GM19372 (cell line): Measurements from ENCODE around the gene SOAT1.

Source experiments
- ATAC-seq: cut with Tn5 transposase; IDR thresholded peaks from one replicate; pipeline ENCODE4 v1.9.1; 2021; ENCODE audit warnings: mild to moderate bottlenecking, low read depth, moderate library complexity; ENCODE audit not compliant: unreplicated experiment

Gene SOAT1

GRCh38 chr1:179303200-179303785 lies 9.7 kb downstream of the SOAT1 start:
- ATAC-seq, result no peak

- ATAC-seq, result no peak
Observed at GRCh38 chr1:179305450-179305849, 11.9 kb downstream of the SOAT1 start.

DNA sequence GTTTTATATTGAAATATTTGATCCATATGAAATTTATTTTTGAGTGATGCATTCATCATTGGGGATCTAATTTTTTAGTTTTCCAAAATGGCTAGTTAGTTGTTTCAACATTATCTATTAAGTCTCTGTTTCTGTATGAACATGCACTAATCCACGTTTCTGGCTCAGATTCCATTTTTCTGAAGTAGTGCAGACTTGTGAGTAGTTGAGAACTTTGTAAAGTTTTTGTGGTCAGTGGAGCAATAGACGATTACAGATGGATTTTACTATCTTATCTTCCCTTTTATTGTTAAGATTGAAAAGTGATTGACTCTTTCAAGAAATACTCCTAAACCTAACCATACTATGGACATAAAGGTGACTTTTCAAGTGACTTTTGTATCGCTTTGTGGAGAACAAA lies 16.7 kb downstream of the SOAT1 start:
- no peak for ATAC-seq

DNA sequence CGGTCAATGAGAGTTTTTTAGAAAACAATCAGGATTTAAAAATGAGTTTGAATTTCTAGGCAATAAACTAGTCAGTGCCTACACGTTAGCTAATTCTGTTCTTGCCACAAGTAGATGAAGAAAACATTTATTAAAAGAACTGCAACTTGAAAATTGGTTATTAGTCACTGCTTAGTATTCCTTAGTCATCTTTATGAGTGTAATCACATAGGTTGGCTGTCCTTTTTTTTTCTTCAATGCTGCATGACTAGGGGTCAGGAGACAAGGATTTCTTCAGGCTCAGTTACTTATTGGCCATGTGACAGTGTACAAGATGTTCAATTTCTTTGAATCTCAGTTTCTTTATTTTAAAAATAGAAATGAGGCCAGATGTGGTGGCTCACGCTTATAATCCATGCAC lies 17.1 kb downstream of the SOAT1 start:
- ATAC-seq, result no peak

DNA sequence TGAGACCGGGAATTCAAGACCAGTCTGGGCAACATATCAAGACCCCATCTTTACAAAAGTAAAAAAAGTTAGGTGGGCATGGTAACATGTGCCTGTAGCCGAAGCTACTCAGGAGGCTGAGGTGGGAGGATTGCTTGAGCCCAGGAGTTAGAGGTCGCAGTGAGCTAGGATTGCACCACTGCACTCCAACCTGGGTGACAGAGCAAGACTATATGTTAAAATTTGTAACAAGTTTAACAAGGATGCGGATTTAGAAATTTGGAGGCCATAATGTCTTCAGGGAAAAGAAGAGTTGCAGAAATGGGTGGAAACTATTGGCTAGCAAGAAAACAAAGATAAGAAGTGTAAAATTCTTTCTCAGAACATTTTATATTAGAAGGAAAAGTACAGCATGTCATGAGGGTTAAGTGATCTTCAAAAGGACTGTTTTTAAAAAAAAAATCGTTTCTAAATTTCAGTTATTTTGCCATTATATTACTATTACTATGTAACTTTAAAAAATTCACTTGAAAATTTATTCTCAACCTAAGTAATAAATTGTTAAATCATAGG lies 17.6 kb downstream of the SOAT1 start:
- ATAC-seq, result no peak

DNA sequence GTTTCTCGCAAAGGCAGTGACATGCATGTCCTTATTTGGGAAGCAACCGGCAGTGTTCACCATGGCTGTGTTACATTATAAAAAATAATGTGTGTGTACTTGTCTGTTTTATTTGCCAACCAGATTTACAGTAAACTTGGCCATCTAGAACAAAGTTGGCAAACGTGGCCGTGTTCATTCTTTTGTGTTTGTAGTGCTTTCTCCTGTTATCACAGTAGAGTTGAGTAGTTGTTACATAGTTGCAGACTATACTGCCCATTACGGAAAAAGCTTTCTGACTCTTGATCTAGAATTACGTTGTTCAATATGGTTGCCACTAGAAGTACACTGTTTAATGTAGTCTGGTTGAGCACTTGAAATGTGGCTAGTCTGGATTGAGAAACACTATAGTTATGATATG lies 19.4 kb downstream of the SOAT1 start:
- ATAC-seq, result no peak

DNA sequence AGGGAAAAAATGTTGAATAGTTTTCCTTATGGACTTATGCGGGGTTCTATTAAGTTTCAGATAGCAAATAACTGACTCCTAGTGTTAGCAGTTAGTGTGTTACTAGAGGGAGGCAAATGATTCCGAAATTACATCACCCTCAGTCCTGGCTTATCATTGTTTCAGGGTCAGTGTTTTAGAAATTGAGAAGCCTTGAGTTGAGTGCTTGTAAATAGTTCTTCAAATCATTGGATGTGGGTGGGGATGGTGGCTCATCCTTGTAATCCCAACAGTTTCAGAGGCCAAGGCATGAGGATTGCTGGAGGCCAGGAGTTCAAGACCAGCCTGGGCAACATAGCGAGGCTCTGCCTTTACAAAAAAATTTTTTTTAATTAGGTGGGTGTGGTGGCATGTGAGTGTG lies 21.3 kb downstream of the SOAT1 start:
- ATAC-seq, result no peak

DNA sequence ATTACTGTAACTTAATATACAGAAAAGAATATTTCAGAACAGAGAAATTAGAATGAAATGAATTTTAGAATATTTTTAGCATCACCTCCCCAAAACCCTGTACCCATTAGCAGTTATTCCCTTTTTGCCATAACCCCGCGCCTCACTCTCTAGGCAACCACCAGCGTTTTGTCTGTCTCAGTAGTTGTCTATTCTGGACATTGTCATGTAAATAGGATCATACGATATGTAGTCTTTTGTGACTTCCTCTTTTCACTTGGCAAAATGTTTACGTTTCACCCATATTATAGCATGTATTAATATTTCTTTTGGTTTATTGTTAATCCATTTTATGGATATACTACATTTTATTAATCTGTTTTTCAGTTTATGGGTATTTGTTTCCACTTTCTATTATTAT lies 24.9 kb downstream of the SOAT1 start:
- no peak for ATAC-seq

- no peak for ATAC-seq
Observed at GRCh38 chr1:179321533-179322216, 28.1 kb downstream of the SOAT1 start.

DNA sequence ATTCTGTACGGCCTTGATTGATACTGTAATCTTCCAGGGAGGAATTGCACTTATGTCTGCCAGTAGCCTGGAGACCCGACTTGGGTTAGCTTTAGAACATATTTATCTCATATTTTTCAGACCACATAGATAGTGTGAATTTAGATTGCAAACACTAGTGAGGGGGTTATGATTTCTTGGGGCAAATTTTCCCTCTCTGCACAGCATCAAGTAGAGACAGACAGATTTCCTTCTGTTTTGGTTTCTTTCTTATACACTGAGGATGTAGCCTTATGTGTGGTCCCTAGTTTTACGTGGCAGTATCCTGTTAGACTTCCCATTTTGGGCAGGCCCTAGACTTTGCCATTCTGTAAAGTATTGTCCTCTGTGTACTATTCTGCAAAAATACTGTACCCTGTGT lies 29.0 kb downstream of the SOAT1 start:
- ATAC-seq, result no peak

GRCh38 chr1:179323436-179323835 lies 29.8 kb downstream of the SOAT1 start:
- no peak for ATAC-seq

- no peak for ATAC-seq
Observed at GRCh38 chr1:179325836-179326235, 32.2 kb downstream of the SOAT1 start.

GRCh38 chr1:179326746-179327145 lies 33.1 kb downstream of the SOAT1 start:
- ATAC-seq, result no peak

DNA sequence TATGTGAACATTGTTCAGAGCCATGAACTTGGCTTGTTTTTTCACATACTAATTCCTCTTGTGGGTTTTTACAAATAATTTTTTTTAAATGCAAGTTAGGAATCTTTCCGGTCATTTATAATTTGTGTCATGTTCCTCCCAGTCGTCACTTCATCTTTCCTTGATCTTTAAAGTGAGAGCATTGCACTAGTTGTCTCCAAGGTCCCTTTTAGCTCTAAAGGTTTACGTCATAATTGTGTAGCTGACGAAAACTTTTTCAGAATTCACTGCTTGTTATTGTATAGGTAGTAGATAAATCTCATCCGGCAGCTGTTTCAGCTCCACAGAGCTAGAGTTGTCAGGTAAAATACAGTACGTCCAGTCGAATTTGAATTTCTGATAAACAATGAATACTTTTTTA lies 33.6 kb downstream of the SOAT1 start:
- ATAC-seq, result no peak

GRCh38 chr1:179327679-179328078 lies 34.1 kb downstream of the SOAT1 start:
- no peak for ATAC-seq

DNA sequence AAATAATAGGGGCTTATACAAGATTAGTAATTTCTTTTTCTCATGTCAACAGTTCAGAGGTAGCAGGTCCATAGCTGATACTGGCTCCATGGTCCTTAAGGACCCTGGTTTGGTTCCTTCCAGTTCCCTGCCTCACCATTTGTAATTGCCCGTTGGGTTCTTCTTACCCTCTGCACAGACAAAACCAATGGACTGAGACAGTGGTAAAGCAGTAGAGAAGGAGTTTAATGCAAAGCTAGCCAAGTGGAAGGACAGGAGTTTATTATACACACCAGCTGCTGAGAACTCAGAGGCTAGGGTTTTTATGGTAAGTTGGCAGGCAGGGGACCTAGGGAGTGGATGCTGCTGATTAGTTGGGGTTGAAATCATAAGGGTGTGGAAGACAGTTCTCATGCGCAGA lies 36.3 kb downstream of the SOAT1 start:
- ATAC-seq, result no peak

GRCh38 chr1:179334440-179334839 lies 40.8 kb downstream of the SOAT1 start:
- ATAC-seq, result no peak

- ATAC-seq, result no peak
Observed at GRCh38 chr1:179337288-179337687, 43.7 kb downstream of the SOAT1 start.

DNA sequence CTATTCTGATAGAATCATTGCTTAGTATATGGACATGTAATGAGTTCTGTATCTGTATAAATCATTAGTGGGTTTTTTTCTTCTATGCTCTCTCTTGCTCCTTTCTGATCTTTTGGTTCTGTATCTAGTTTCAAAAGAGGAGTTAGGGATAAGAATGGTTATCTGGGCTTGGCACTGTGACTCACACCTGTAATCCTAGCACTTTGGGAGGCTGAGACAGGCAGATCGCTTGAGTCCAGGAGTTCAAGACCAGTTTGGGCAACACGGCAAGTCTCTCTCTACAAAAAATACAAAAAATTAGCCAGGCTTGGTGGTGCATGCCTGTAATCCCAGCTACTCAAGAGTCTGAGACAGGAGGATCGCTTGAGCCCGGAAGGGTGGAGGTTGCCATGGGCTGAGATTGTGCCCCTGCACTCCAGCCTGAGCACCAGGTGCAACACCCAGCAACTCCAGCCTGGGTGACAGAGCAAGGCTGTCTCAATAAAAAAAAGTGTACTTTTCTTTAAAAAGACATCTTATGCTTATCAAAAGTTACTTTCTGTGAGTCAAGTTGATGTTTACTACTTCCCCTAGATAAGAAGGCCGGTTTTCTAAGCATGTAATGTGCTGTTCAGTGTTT lies 44.5 kb downstream of the SOAT1 start:
- no peak for ATAC-seq

DNA sequence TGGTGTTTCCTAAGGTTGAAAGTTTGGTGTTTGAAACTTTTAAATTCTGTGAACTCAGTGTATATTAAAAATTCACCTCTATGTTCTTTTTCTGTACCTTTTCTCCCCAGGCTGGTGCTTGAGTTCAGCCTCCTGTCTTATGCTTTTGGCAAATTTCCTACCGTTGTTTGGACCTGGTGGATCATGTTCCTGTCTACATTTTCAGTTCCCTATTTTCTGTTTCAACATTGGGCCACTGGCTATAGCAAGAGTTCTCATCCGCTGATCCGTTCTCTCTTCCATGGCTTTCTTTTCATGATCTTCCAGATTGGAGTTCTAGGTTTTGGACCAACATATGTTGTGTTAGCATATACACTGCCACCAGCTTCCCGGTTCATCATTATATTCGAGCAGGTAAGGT lies 47.3 kb downstream of the SOAT1 start:
- ATAC-seq, result no peak

GRCh38 chr1:179341943-179342547 lies 48.4 kb downstream of the SOAT1 start:
- ATAC-seq, result no peak
